Tibial nerve (tissue), 4 donors: ENCODE data around the gene MBNL2. TPM values are rescaled to one million over a fixed set of nuclear protein-coding genes. Genes with fewer than 3 reads are reported as not detected.

Source experiments
- DNase-seq, 2 donors: peaks; one replicate each; pipeline ENCODE4 v3.0.0-alpha.2; 2019; ENCODE audit warnings: low spot score in 2 of 2
- H3K27ac ChIP-seq, 4 donors: fragments of 200-600 bp; sonication (generic) in 3 of 4; one replicate each; pipeline ENCODE4 v1.5.1; 2017 to 2019; ENCODE audit warnings: mild to moderate bottlenecking in 1 of 4
- H3K27me3 ChIP-seq, 2 donors: fragments of 200-600 bp; sonication (generic) in 1 of 2; one replicate each; pipeline versions ENCODE4 v1.5.1 to v1.6.0; 2017 to 2019
- H3K36me3 ChIP-seq, 3 donors: fragments of 200-600 bp; sonication (generic); one replicate each; pipeline ENCODE4 v1.5.1; 2018 to 2019
- H3K4me1 ChIP-seq, 4 donors: fragments of 200-600 bp; sonication (generic) in 3 of 4; one replicate each; pipeline ENCODE4 v1.5.1; 2017 to 2019
- H3K4me3 ChIP-seq, 4 donors: fragments of 200-600 bp; sonication (generic) in 3 of 4; one replicate each; pipeline ENCODE4 v1.5.1; 2017 to 2019; ENCODE audit warnings: mild to moderate bottlenecking in 1 of 4, moderate library complexity in 1 of 4
- H3K9me3 ChIP-seq, 4 donors: fragments of 200-600 bp; sonication (generic) in 3 of 4; one replicate each; pipeline ENCODE4 v1.5.1; 2017 to 2019
- CTCF ChIP-seq, 5 experiments: fragments of 200-600 bp in 3 of 5; fragments of 450-650 bp in 2 of 5; sonication (generic) in 3 of 5; IDR thresholded peaks; one replicate each; pipeline ENCODE4 v1.5.1; 2016 to 2019; ENCODE audit warnings: antibody characterized with exemption in 5 of 5, mild to moderate bottlenecking in 3 of 5, moderate library complexity in 2 of 5
- EP300 ChIP-seq, 2 donors: sonication (generic); formaldehyde crosslinking; IDR thresholded peaks; one replicate each; pipeline ENCODE4 v1.6.1; 2017; ENCODE audit warnings: antibody characterized with exemption in 2 of 2, mild to moderate bottlenecking in 1 of 2
- POLR2A ChIP-seq, 2 donors: fragments of 450-650 bp; IDR thresholded peaks; one replicate each; pipeline ENCODE4 v1.6.1; 2017; ENCODE audit warnings: antibody characterized with exemption in 2 of 2, mild to moderate bottlenecking in 2 of 2, moderate library complexity in 2 of 2
- WGBS, 2 donors: methylation state at CpG; one replicate each; pipeline ENCODE4 v1.1.5; 2018; 5-methylcytosine and 5-hydroxymethylcytosine counted together
- total RNA-seq, 4 donors: library from RNA; depleted of rRNA; stranded (reverse); fragments of >200 nt; gene quantifications; one replicate each; pipeline ENCODE4 v1.1.0, GENCODE V29; 2016

Gene MBNL2
- total RNA-seq, 4 donors from 2014 or later, result 87.9 to 126 (median 95.5) TPM

GRCh38 chr13:97321101-97321500, 99.0 kb downstream of the MBNL2 start:
- 20 to 43% methylated on average over 2 of the region's 2 CpGs for WGBS, 2 donors
- H3K4me3 ChIP-seq, result no peak overlapping the region
- H3K9me3 ChIP-seq, result no peaks in the 10 kb centered on the region
- H3K4me1 ChIP-seq, result peaks cover 0 to 96% (median 22%) of the 10 kb centered on the region in 4 donors
- H3K36me3 ChIP-seq, result no peaks in the 10 kb centered on the region
- H3K27me3 ChIP-seq, result no peaks in the 10 kb centered on the region
- DNase-seq, result no peak
- peak overlapping the region in 1 of 4 donors; percentile 1 for H3K27ac ChIP-seq
- TF ChIP-seq POLR2A (IDR thresholded peaks at IDR 0.05), result no peak
- TF ChIP-seq EP300 (IDR thresholded peaks at IDR 0.05), result no peak
- no peak for TF ChIP-seq CTCF (IDR thresholded peaks at IDR 0.05)

DNA sequence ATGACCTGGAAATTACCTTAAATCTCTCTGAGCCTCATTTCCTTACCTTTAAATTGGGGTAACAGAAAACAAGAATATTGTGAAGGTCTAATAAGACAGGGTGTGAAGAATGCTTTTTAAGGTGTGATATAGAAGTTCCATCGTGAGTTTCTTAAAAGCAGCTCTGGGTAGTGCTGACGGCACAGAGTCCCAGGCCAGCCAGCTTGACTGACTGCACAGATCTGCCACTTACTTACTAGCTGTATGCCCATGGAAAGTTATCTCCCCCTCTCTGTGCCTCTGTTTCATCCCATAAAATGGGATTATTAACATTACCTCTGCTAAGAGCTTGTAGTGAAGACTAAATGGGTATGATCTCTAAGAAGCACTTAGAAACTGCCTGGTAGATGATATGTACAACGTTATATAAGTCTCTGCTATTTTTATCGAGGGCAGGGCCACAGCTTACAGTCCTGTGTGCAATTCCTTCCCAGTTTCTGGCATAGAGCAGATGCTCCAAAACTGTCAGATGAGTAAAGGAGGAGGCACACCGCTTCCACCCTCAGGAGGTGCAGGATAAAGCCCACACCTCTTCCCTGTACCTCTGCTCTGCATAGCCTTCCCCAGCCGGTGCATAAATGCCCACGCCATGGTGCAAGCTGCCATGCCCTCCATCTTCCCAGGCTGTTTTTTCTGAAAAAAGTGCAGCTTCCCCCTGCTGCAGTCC, 99.6 kb downstream of the MBNL2 start:
- 62 to 68% methylated on average over 7 of the region's 7 CpGs for WGBS, 2 donors
- H3K4me3 ChIP-seq, result no peak overlapping the region
- TF ChIP-seq EP300 (IDR thresholded peaks at IDR 0.05), result no peak
- no peak for TF ChIP-seq CTCF (IDR thresholded peaks at IDR 0.05)
- no peak for TF ChIP-seq POLR2A (IDR thresholded peaks at IDR 0.05)
- H3K27ac ChIP-seq, result peak overlapping the region in 1 of 4 donors; percentile 1
- peaks cover 0 to 94% (median 21%) of the 10 kb centered on the region in 4 donors for H3K4me1 ChIP-seq
- no peaks in the 10 kb centered on the region for H3K36me3 ChIP-seq
- H3K27me3 ChIP-seq, result no peaks in the 10 kb centered on the region
- H3K9me3 ChIP-seq, result no peaks in the 10 kb centered on the region
- DNase-seq, result no peak

DNA sequence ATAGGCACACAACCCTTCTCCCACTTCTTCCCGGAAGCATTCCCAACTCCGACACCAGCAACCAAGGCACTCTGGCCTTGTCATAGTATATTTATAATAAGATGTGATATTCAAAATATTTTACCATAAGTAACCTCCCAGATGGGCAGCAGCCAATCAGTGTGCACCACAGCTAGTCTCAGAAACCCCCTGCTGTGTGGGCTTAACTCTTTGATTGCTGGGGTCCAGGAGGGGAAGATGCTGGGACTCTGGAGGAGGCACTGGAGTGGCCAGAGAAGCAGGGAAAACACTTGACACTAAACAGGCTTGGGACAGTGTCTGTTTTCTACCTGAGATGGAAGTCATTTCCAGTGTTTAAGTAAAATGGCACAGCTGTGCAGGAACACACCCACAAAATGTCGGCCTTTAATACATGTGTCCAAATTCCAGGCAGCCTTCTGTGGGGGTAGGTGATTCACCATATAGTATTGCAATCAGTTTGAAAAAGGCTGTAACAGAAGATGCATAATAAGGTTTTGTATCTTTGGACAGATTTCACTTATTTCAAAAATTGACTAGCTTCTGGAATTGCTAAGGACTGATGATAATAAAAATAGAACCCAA, 100.7 kb downstream of the MBNL2 start:
- TF ChIP-seq CTCF (IDR thresholded peaks at IDR 0.05) (no peak), EP300 (IDR thresholded peaks at IDR 0.05) (no peak), POLR2A (IDR thresholded peaks at IDR 0.05) (no peak)
- no peaks in the 10 kb centered on the region for H3K36me3 ChIP-seq
- H3K9me3 ChIP-seq, result no peaks in the 10 kb centered on the region
- DNase-seq, result no peak
- no peak overlapping the region for H3K27ac ChIP-seq
- no peak overlapping the region for H3K4me3 ChIP-seq
- WGBS, 2 donors, result 80 to 85% methylated on average over 3 of the region's 3 CpGs
- peaks cover 0 to 95% (median 21%) of the 10 kb centered on the region in 4 donors for H3K4me1 ChIP-seq
- H3K27me3 ChIP-seq, result no peaks in the 10 kb centered on the region

- H3K27me3 ChIP-seq, result no peaks in the 10 kb centered on the region
- WGBS, 2 donors, result 87 to 98% methylated on average over 5 of the region's 5 CpGs
- no peaks in the 10 kb centered on the region for H3K9me3 ChIP-seq
- DNase-seq, result no peak
- no peak overlapping the region for H3K4me3 ChIP-seq
- H3K36me3 ChIP-seq, result no peaks in the 10 kb centered on the region
- H3K4me1 ChIP-seq, result peaks cover 0 to 95% (median 21%) of the 10 kb centered on the region in 4 donors
- no peak for TF ChIP-seq CTCF (IDR thresholded peaks at IDR 0.05)
- TF ChIP-seq POLR2A (IDR thresholded peaks at IDR 0.05), result no peak
- peak overlapping the region in 1 of 4 donors; percentile 47 for H3K27ac ChIP-seq
Measured at GRCh38 chr13:97324115-97324514, 102.0 kb downstream of the MBNL2 start.

- Histone ChIP-seq H3K27me3 (no peaks in the 10 kb centered on the region), H3K4me3 (no peak overlapping the region), H3K27ac (no peak overlapping the region), H3K4me1 (peaks cover 0 to 91% (median 26%) of the 10 kb centered on the region in 4 donors), H3K9me3 (no peaks in the 10 kb centered on the region), H3K36me3 (no peaks in the 10 kb centered on the region)
- TF ChIP-seq POLR2A (IDR thresholded peaks at IDR 0.05) (no peak), CTCF (IDR thresholded peaks at IDR 0.05) (no peak), EP300 (IDR thresholded peaks at IDR 0.05) (no peak)
- no peak for DNase-seq
Measured at GRCh38 chr13:97325738-97326137, 103.6 kb downstream of the MBNL2 start.
